Endothelial cell of umbilical vein (primary cell): ENCODE measurements around the gene LRRK2. TPM values are rescaled to one million over a fixed set of nuclear protein-coding genes. Genes with fewer than 3 reads are reported as not detected.
A peak's percentile ranks its signal among the peaks of the same experiment; 100 is the strongest.

ENCODE experiments used
- BruUV-seq: library from RNA; stranded (reverse); fragments of 400-500 nt; replicated peaks from 2 replicates; lab custom pipeline; 2021; lab: Mats Ljungman, UMichigan
- CTCF ChIA-PET: fragments of 300-600, 350-600 bp; sonication (Branson Sonifier 250); formaldehyde crosslinking; loops from one replicate; lab custom pipeline; 2021; ENCODE audit warnings: antibody characterized with exemption, inconsistent platforms; lab: Charles Lee
- POLR2A ChIA-PET: fragments of 300-600, 350-600 bp; sonication (Branson Sonifier 250); formaldehyde crosslinking; loops from one replicate; lab custom pipeline; 2021; ENCODE audit warnings: antibody characterized with exemption, inconsistent platforms; lab: Charles Lee
- DNase-seq: peaks from one replicate; pipeline ENCODE4 v3.0.0-alpha.2; 2011; ENCODE audit warnings: low read depth, low spot score
- FAIRE-seq: peaks from 2 replicates; lab custom pipeline; 2011; peaks lifted over from hg19 to GRCh38; lab: Jason Lieb, UNC
- H2AFZ ChIP-seq: 2 replicates; pipeline ENCODE4 v1.6.0; 2012; ENCODE audit warnings: low read depth, low read length, control low read depth, inconsistent platforms
- H3K27ac ChIP-seq: 2 replicates; pipeline ENCODE4 v1.5.1; 2011; ENCODE audit warnings: low read depth, mild to moderate bottlenecking, control low read depth, low read length, moderate library complexity; ENCODE audit not compliant: insufficient read depth
- H3K27me3 ChIP-seq, 2 experiments: 2 replicates each; pipeline versions ENCODE4 v1.6.0 to v1.6.1; 2011; ENCODE audit warnings: low read length in 2 of 2, mixed read lengths in 1 of 2; ENCODE audit not compliant: control insufficient read depth in 2 of 2, insufficient read depth in 2 of 2
- H3K36me3 ChIP-seq, 2 experiments: 2 replicates in 1 of 2; 3 replicates in 1 of 2; pipeline ENCODE4 v1.5.1; 2011; ENCODE audit warnings: low read length in 2 of 2, mild to moderate bottlenecking in 1 of 2, moderate library complexity in 1 of 2; ENCODE audit not compliant: control insufficient read depth in 2 of 2, insufficient read depth in 2 of 2; ENCODE audit errors: extremely low read depth in 1 of 2
- H3K4me1 ChIP-seq: 3 replicates; pipeline ENCODE4 v1.5.1; 2011; ENCODE audit warnings: mild to moderate bottlenecking, low read length; ENCODE audit not compliant: control insufficient read depth, insufficient read depth; ENCODE audit errors: extremely low read depth
- H3K4me2 ChIP-seq: 2 replicates; pipeline ENCODE4 v1.6.1; 2011; ENCODE audit warnings: low read length, control low read depth, mixed read lengths; ENCODE audit not compliant: insufficient read depth
- H3K4me3 ChIP-seq, 3 experiments: fragments of 200-600 bp in 1 of 3; sonication (generic), shearing (Covaris generic) in 1 of 3; replicated peaks in 1 of 3; 2 replicates each; pipeline ENCODE4 v1.5.1; 2011 to 2016; ENCODE audit warnings: control low read depth in 3 of 3, low read length in 3 of 3, mild to moderate bottlenecking in 2 of 3, inconsistent platforms in 1 of 3, low read depth in 1 of 3, moderate library complexity in 1 of 3; ENCODE audit not compliant: insufficient read depth in 1 of 3
- H3K79me2 ChIP-seq: 2 replicates; pipeline ENCODE4 v1.6.0; 2012; ENCODE audit warnings: low read length, inconsistent platforms; ENCODE audit not compliant: control insufficient read depth, insufficient read depth
- H3K9ac ChIP-seq: replicated peaks from 2 replicates; pipeline ENCODE3; 2011; ENCODE audit warnings: low read length, control low read depth; ENCODE audit not compliant: insufficient read depth; ENCODE audit errors: extremely low read depth
- H3K9me1 ChIP-seq: replicated peaks from 3 replicates; pipeline ENCODE4 v1.6.0; 2011; ENCODE audit warnings: mild to moderate bottlenecking, low read length; ENCODE audit not compliant: control insufficient read depth, insufficient read depth; ENCODE audit errors: extremely low read depth
- H3K9me3 ChIP-seq: replicated peaks from 2 replicates; pipeline ENCODE4 v1.5.1; 2012; ENCODE audit warnings: low read length, inconsistent platforms; ENCODE audit not compliant: control insufficient read depth, insufficient read depth
- H4K20me1 ChIP-seq: replicated peaks from 2 replicates; pipeline ENCODE3; 2011; ENCODE audit warnings: mild to moderate bottlenecking, low read length; ENCODE audit not compliant: control insufficient read depth, insufficient read depth; ENCODE audit errors: extremely low read depth
- CTCF ChIP-seq, 2 donors: IDR thresholded peaks; 1 replicate in 1 of 2; 2 replicates in 1 of 2; pipeline ENCODE4 v1.5.1; 2011; ENCODE audit warnings: low read length in 2 of 2, mild to moderate bottlenecking in 2 of 2, moderate library complexity in 2 of 2, control low read depth in 1 of 2, inconsistent platforms in 1 of 2, low read depth in 1 of 2; ENCODE audit not compliant: insufficient read depth in 1 of 2; ENCODE audit errors: extremely low read depth in 1 of 2
- EZH2 ChIP-seq: IDR thresholded peaks from 2 replicates; pipeline ENCODE4 v1.6.1; 2012; ENCODE audit warnings: borderline replicate concordance, low read depth, mild to moderate bottlenecking, moderate library complexity, low read length, inconsistent platforms; ENCODE audit not compliant: severe bottlenecking
- FOS ChIP-seq: IDR thresholded peaks from 2 replicates; pipeline ENCODE4 v1.6.1; 2011; ENCODE audit warnings: mild to moderate bottlenecking, low read length, moderate library complexity, borderline replicate concordance; ENCODE audit not compliant: insufficient read depth
- GATA2 ChIP-seq: IDR thresholded peaks from 2 replicates; pipeline ENCODE4 v1.7.0; 2011; ENCODE audit warnings: low read depth, mild to moderate bottlenecking, moderate library complexity, mixed read lengths, low read length; ENCODE audit not compliant: insufficient read length, insufficient read depth
- JUN ChIP-seq: IDR thresholded peaks from 2 replicates; pipeline ENCODE4 v1.6.1; 2011; ENCODE audit warnings: borderline replicate concordance, low read depth; ENCODE audit not compliant: insufficient read length, insufficient read depth
- MAX ChIP-seq: IDR thresholded peaks from 2 replicates; pipeline ENCODE4 v1.6.1; 2011; ENCODE audit not compliant: insufficient read depth, insufficient read length
- MYC ChIP-seq: IDR thresholded peaks from one replicate; pipeline ENCODE4 v1.6.1; 2011; ENCODE audit warnings: mild to moderate bottlenecking, low read depth, low read length
- POLR2A ChIP-seq: IDR thresholded peaks from 2 replicates; pipeline ENCODE4 v1.6.1; 2012; ENCODE audit warnings: low read depth, mild to moderate bottlenecking, control low read depth, low read length
- POLR2AphosphoS5 ChIP-seq: IDR thresholded peaks from 2 replicates; pipeline ENCODE4 v1.6.1; 2012; ENCODE audit warnings: low read depth, mild to moderate bottlenecking, control low read depth, low read length, moderate library complexity; ENCODE audit not compliant: insufficient read depth
- dilution Hi-C: fragments of 300-500 bp; cut with MboI; formaldehyde crosslinking; loops from one replicate; pipeline ENCODE4 v1.15.0; 2019; ENCODE audit warnings: low sequenced_read_pairs; ENCODE audit not compliant: extremely low pct_ligation_motif_present
- intact Hi-C: fragments of 100-400 bp; cut with micrococcal nuclease; formaldehyde crosslinking; loops from one replicate; pipeline ENCODE4 v1.10.0; 2022
- polyA plus RNA-seq, 4 experiments: library from polyadenylated mRNA; depleted of rRNA in 3 of 4; stranded (reverse) in 3 of 4; unstranded in 1 of 4; fragments of >200 nt; gene quantifications; 2 replicates each; pipeline versions ENCODE4 v1.2.1 to v1.2.3, GENCODE V29; 2011 to 2012; ENCODE audit warnings: missing spikeins in 1 of 4
- total RNA-seq: library from RNA; stranded (reverse); gene quantifications from 2 replicates; pipeline ENCODE4 v1.2.3, GENCODE V29; 2021

LRRK2 gene
- total and polyA plus RNA-seq, 2 donors (not counting 3 experiments of a cell fraction or from before 2014, with no cell fraction given), result 0.26 to 2.2 TPM

GRCh38 chr12:40192704-40193255 is 32.0 kb upstream of the LRRK2 start:
- DNase-seq, result peak; percentile 38
- FAIRE-seq, result peak; percentile 76
- TF ChIP-seq JUN, result no peak
- TF ChIP-seq MAX, result no peak
- TF ChIP-seq POLR2AphosphoS5, result no peak
- TF ChIP-seq CTCF (IDR thresholded peaks at IDR 0.05; ENCODE audit: extremely low read depth in 1 of 2, insufficient read depth in 1 of 2, low read depth in 1 of 2, low read length in 2 of 2), result no peak
- no peak for TF ChIP-seq EZH2
- no peak for TF ChIP-seq FOS
- no peak for TF ChIP-seq GATA2
- no peak for TF ChIP-seq POLR2A
- no peak for TF ChIP-seq MYC

More at GRCh38 chr12:40192704-40193255, 32.0 kb upstream of the LRRK2 start:
- dilution Hi-C loops (no loop called here), intact Hi-C loops (no loop called here)
- Histone ChIP-seq H3K79me2 (no peaks in the 10 kb centered on the region), H2AFZ (no peak overlapping the region), H3K4me3 (no peak overlapping the region), H3K9me1 (peaks cover 3% of the 10 kb centered on the region), H3K4me1 (peaks cover 7% of the 10 kb centered on the region), H3K27me3 (no peaks in the 10 kb centered on the region), H3K9ac (no peak overlapping the region), H3K4me2 (peak overlapping the region; percentile 42), H3K36me3 (no peaks in the 10 kb centered on the region), H3K27ac (no peak overlapping the region), H4K20me1 (no peaks in the 10 kb centered on the region), H3K9me3 (no peaks in the 10 kb centered on the region)
- ChIA-PET POLR2A (interaction anchor here (0.7 kb wide), 1 partner anchor 1512 kb away, joined by 3 read pairs; no protein-coding TSS in a partner anchor), CTCF (interaction anchor here (1.1 to 2.0 kb wide), 3 partner anchors 9 to 16 kb away, joined by 4 to 6 read pairs (median 4); no protein-coding TSS in a partner anchor)
- no TSS peak for BruUV-seq
